ENCODE data around the gene ALDH3B2. TPM values are rescaled to one million over a fixed set of nuclear protein-coding genes. Genes with fewer than 3 reads are reported as not detected.
A peak's percentile ranks its signal among the peaks of the same experiment; 100 is the strongest.
"Not testable (repeated sequence)": the region's sequence is repeated elsewhere in the genome, so short reads cannot be mapped to it uniquely, and the experiment has no call there.

Gene ALDH3B2
- total RNA-seq, 2 experiments from 2014 or later = not detected

GRCh38 chr11:67699521-67699920 lies 25.1 kb upstream of the ALDH3B2 start:
- POLR2A ChIA-PET = no interaction called here
- Mint-ChIP-seq H3K4me1 (no peaks in the 10 kb centered on the region), H3K27ac (no peak overlapping the region), H3K27me3 (no peaks in the 10 kb centered on the region), H3K4me3 (no peak overlapping the region), H3K36me3 (ENCODE audit: low read depth) (no peaks in the 10 kb centered on the region), H3K9me3 (no peaks in the 10 kb centered on the region)
- CTCF ChIA-PET = no interaction called here
- DNase-seq = no peak

GRCh38 chr11:67698247-67698646 lies 23.8 kb upstream of the ALDH3B2 start:
- DNase-seq = peak; percentile 28
- Mint-ChIP-seq H3K36me3 (ENCODE audit: low read depth) (no peaks in the 10 kb centered on the region), H3K27me3 (no peaks in the 10 kb centered on the region), H3K9me3 (no peaks in the 10 kb centered on the region), H3K4me1 (no peaks in the 10 kb centered on the region), H3K4me3 (no peak overlapping the region), H3K27ac (no peak overlapping the region)
- POLR2A ChIA-PET = no interaction called here
- CTCF ChIA-PET = interaction anchor here (0.9 to 1.3 kb wide), 3 partner anchors 25 to 108 kb away, joined by 3 read pairs; no protein-coding TSS in a partner anchor

GRCh38 chr11:67697846-67698245 lies 23.4 kb upstream of the ALDH3B2 start:
- CTCF ChIA-PET = interaction anchor here (0.9 to 1.3 kb wide), 3 partner anchors 24 to 108 kb away, joined by 3 read pairs; no protein-coding TSS in a partner anchor
- POLR2A ChIA-PET = no interaction called here
- no peak for DNase-seq
- H3K4me1 Mint-ChIP-seq = no peaks in the 10 kb centered on the region
- H3K27me3 Mint-ChIP-seq = peaks cover 1% of the 10 kb centered on the region
- H3K4me3 Mint-ChIP-seq = no peak overlapping the region
- no peaks in the 10 kb centered on the region for H3K9me3 Mint-ChIP-seq
- no peak overlapping the region for H3K27ac Mint-ChIP-seq
- H3K36me3 Mint-ChIP-seq (ENCODE audit: low read depth) = no peaks in the 10 kb centered on the region

- Mint-ChIP-seq H3K4me3 (no peak overlapping the region), H3K36me3 (ENCODE audit: low read depth) (no peaks in the 10 kb centered on the region), H3K4me1 (no peaks in the 10 kb centered on the region), H3K9me3 (no peaks in the 10 kb centered on the region), H3K27me3 (peaks cover 3% of the 10 kb centered on the region), H3K27ac (no peak overlapping the region)
- POLR2A ChIA-PET = no interaction called here
- CTCF ChIA-PET = interaction anchor here (1.3 kb wide), 1 partner anchor 24 kb away, joined by 3 read pairs; no protein-coding TSS in a partner anchor
- no peak for DNase-seq
Measured at GRCh38 chr11:67696998-67697397, 22.6 kb upstream of the ALDH3B2 start.

- DNase-seq = no peak
- CTCF ChIA-PET = no interaction called here
- H3K27ac Mint-ChIP-seq = no peak overlapping the region
- H3K4me3 Mint-ChIP-seq = no peak overlapping the region
- POLR2A ChIA-PET = no interaction called here
- H3K9me3 Mint-ChIP-seq = no peaks in the 10 kb centered on the region
- H3K27me3 Mint-ChIP-seq = peaks cover 13% of the 10 kb centered on the region
- H3K4me1 Mint-ChIP-seq = no peaks in the 10 kb centered on the region
- H3K36me3 Mint-ChIP-seq (ENCODE audit: low read depth) = no peaks in the 10 kb centered on the region
Measured at GRCh38 chr11:67695606-67696005, 21.2 kb upstream of the ALDH3B2 start.

GRCh38 chr11:67694875-67695555 lies 20.6 kb upstream of the ALDH3B2 start:
- no peak overlapping the region for H3K27ac Mint-ChIP-seq
- peaks cover 18% of the 10 kb centered on the region for H3K27me3 Mint-ChIP-seq
- DNase-seq = no peak
- no peak overlapping the region for H3K4me3 Mint-ChIP-seq
- no peaks in the 10 kb centered on the region for H3K36me3 Mint-ChIP-seq (ENCODE audit: low read depth)
- CTCF ChIA-PET = no interaction called here
- no peaks in the 10 kb centered on the region for H3K4me1 Mint-ChIP-seq
- POLR2A ChIA-PET = no interaction called here
- no peaks in the 10 kb centered on the region for H3K9me3 Mint-ChIP-seq

- H3K36me3 Mint-ChIP-seq (ENCODE audit: low read depth) = no peaks in the 10 kb centered on the region
- DNase-seq = no peak
- no peak overlapping the region for H3K4me3 Mint-ChIP-seq
- ChIA-PET POLR2A (no interaction called here), CTCF (no interaction called here)
- peaks cover 28% of the 10 kb centered on the region for H3K27me3 Mint-ChIP-seq
- no peak overlapping the region for H3K27ac Mint-ChIP-seq
- H3K9me3 Mint-ChIP-seq = no peaks in the 10 kb centered on the region
- H3K4me1 Mint-ChIP-seq = no peaks in the 10 kb centered on the region
Measured at GRCh38 chr11:67691149-67691548, 16.7 kb upstream of the ALDH3B2 start.

GRCh38 chr11:67689178-67689577 lies 14.8 kb upstream of the ALDH3B2 start:
- POLR2A ChIA-PET = no interaction called here
- CTCF ChIA-PET = no interaction called here
- H3K4me3 Mint-ChIP-seq = no peak overlapping the region
- H3K4me1 Mint-ChIP-seq = no peaks in the 10 kb centered on the region
- no peak overlapping the region for H3K27ac Mint-ChIP-seq
- no peak for DNase-seq
- peaks cover 33% of the 10 kb centered on the region for H3K27me3 Mint-ChIP-seq
- H3K36me3 Mint-ChIP-seq (ENCODE audit: low read depth) = no peaks in the 10 kb centered on the region
- H3K9me3 Mint-ChIP-seq = no peaks in the 10 kb centered on the region

GRCh38 chr11:67687986-67688385 lies 13.6 kb upstream of the ALDH3B2 start:
- ChIA-PET POLR2A (no interaction called here), CTCF (interaction anchor here (0.7 kb wide), 1 partner anchor 149 kb away, joined by 3 read pairs; no protein-coding TSS in a partner anchor)
- H3K27ac Mint-ChIP-seq = no peak overlapping the region
- no peaks in the 10 kb centered on the region for H3K4me1 Mint-ChIP-seq
- H3K27me3 Mint-ChIP-seq = peaks cover 36% of the 10 kb centered on the region
- no peaks in the 10 kb centered on the region for H3K36me3 Mint-ChIP-seq (ENCODE audit: low read depth)
- H3K9me3 Mint-ChIP-seq = no peaks in the 10 kb centered on the region
- H3K4me3 Mint-ChIP-seq = no peak overlapping the region
- DNase-seq = no peak

GRCh38 chr11:67685641-67686332 lies 11.4 kb upstream of the ALDH3B2 start:
- H3K9me3 Mint-ChIP-seq; H3K4me3 Mint-ChIP-seq; DNase-seq; H3K36me3 Mint-ChIP-seq (ENCODE audit: low read depth); POLR2A ChIA-PET; CTCF ChIA-PET; H3K4me1 Mint-ChIP-seq; H3K27ac Mint-ChIP-seq: not testable (repeated sequence)
- H3K27me3 Mint-ChIP-seq = peaks cover 25% of the 10 kb centered on the region

- CTCF ChIA-PET = interaction anchor here (1.1 kb wide), 1 partner anchor 10 kb away, joined by 10 read pairs; no protein-coding TSS in a partner anchor
- H3K4me1 Mint-ChIP-seq; H3K27ac Mint-ChIP-seq; H3K9me3 Mint-ChIP-seq; POLR2A ChIA-PET; H3K4me3 Mint-ChIP-seq; H3K36me3 Mint-ChIP-seq (ENCODE audit: low read depth); DNase-seq: not testable (repeated sequence)
- peaks cover 12% of the 10 kb centered on the region for H3K27me3 Mint-ChIP-seq
Measured at GRCh38 chr11:67682126-67683034, 8.0 kb upstream of the ALDH3B2 start.

GRCh38 chr11:67680696-67681470 lies 6.5 kb upstream of the ALDH3B2 start:
- ChIA-PET POLR2A (no interaction called here), CTCF (no interaction called here)
- Mint-ChIP-seq H3K36me3 (ENCODE audit: low read depth) (no peaks in the 10 kb centered on the region), H3K4me3 (no peak overlapping the region), H3K27me3 (peaks cover 21% of the 10 kb centered on the region), H3K27ac (no peak overlapping the region), H3K9me3 (peaks cover 5% of the 10 kb centered on the region), H3K4me1 (peaks cover 2% of the 10 kb centered on the region)
- DNase-seq = no peak

Measured in activated CD4-positive, alpha-beta T cell treated with anti-CD3 and anti-CD28 coated beads, Interleukin-2, amount 10 ng/mL, durations not matched to agents 7 days and 5 days (primary cell).